Measurements from ENCODE around the gene UBQLN4.

Gene UBQLN4

DNA sequence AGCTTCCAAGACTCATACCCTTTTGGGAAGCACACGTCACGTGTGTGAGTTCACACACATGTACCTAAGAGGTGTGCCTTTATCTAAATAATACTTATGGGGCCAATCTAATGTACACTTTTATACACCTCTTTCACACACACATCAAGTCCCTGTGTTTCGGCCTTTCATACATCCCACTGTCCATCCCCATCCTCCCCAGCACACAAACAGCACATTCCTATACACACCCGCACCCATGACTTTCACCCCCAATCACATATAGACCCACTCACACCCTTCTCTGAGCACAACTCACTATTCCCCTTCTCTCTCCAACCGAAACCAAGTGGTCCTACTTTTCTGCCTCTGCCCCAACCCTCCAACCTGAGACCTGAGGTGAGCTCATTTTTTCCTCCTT, 25.1 kb upstream of the UBQLN4 start:
- TF ChIP-seq, protein P1, sequence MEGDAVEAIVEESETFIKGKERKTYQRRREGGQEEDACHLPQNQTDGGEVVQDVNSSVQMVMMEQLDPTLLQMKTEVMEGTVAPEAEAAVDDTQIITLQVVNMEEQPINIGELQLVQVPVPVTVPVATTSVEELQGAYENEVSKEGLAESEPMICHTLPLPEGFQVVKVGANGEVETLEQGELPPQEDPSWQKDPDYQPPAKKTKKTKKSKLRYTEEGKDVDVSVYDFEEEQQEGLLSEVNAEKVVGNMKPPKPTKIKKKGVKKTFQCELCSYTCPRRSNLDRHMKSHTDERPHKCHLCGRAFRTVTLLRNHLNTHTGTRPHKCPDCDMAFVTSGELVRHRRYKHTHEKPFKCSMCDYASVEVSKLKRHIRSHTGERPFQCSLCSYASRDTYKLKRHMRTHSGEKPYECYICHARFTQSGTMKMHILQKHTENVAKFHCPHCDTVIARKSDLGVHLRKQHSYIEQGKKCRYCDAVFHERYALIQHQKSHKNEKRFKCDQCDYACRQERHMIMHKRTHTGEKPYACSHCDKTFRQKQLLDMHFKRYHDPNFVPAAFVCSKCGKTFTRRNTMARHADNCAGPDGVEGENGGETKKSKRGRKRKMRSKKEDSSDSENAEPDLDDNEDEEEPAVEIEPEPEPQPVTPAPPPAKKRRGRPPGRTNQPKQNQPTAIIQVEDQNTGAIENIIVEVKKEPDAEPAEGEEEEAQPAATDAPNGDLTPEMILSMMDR (IDR thresholded peaks at IDR 0.05; ENCODE audit: borderline replicate concordance, extremely low read depth, low read length, poor library complexity, severe bottlenecking), result no peak
- TF ChIP-seq EZH2 (IDR thresholded peaks at IDR 0.05; ENCODE audit: borderline replicate concordance, low read depth, low read length, severe bottlenecking), result no peak
- Histone ChIP-seq H3K27ac (ENCODE audit: low read length) (no peak overlapping the region), H3K79me2 (ENCODE audit: insufficient read depth, low read length) (peaks cover 9% of the 10 kb centered on the region), H3K36me3 (ENCODE audit: insufficient read depth, low read length) (peaks cover 31% of the 10 kb centered on the region), H4K20me1 (ENCODE audit: insufficient read depth, low read length) (peaks cover 8% of the 10 kb centered on the region; the same call in 1 of the 2 replicates), H3K9me3 (ENCODE audit: insufficient read depth, low read length, severe bottlenecking) (no peaks in the 10 kb centered on the region), H3K4me3 (ENCODE audit: low read depth in 1 of 2, low read length in 2 of 2) (no peak overlapping the region), H3K4me2 (ENCODE audit: insufficient read depth, low read length) (no peak overlapping the region), H3K27me3 (ENCODE audit: insufficient read depth, low read length, poor library complexity) (no peaks in the 10 kb centered on the region), H3K9ac (ENCODE audit: low read depth, low read length) (no peak overlapping the region), H3K4me1 (ENCODE audit: insufficient read depth, low read length) (peaks cover 31% of the 10 kb centered on the region), H2AFZ (ENCODE audit: low read depth, low read length) (no peak overlapping the region)
- ATAC-seq (ENCODE audit: insufficient read depth, low read depth) (no peak), DNase-seq (no peak)

DNA sequence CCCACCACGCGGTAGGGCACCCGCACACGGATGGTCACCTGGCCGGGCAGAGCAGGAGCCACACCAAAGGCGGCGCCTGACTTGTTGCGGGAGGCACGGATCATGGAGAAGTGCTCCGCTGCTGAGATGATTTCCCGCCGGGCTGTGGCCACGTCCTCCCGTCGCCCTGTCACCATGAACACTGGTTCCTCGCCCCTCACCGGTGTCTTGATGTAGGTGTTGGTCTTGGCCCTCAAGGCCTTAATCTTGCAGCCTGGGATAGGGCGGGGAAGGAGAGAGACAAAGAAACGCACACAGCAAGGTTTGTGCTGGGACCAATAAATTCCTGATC, 23.8 kb upstream of the UBQLN4 start:
- Histone ChIP-seq H3K4me1 (ENCODE audit: insufficient read depth, low read length) (peaks cover 21% of the 10 kb centered on the region), H3K27me3 (ENCODE audit: insufficient read depth, low read length, poor library complexity) (no peaks in the 10 kb centered on the region), H2AFZ (ENCODE audit: low read depth, low read length) (no peak overlapping the region), H3K4me2 (ENCODE audit: insufficient read depth, low read length) (no peak overlapping the region), H3K4me3 (ENCODE audit: low read depth in 1 of 2, low read length in 2 of 2) (no peak overlapping the region), H3K79me2 (ENCODE audit: insufficient read depth, low read length) (peaks cover 9% of the 10 kb centered on the region), H4K20me1 (ENCODE audit: insufficient read depth, low read length) (peaks cover 8% of the 10 kb centered on the region; the same call in 1 of the 2 replicates), H3K27ac (ENCODE audit: low read length) (no peak overlapping the region), H3K9ac (ENCODE audit: low read depth, low read length) (no peak overlapping the region), H3K36me3 (ENCODE audit: insufficient read depth, low read length) (peaks cover 31% of the 10 kb centered on the region), H3K9me3 (ENCODE audit: insufficient read depth, low read length, severe bottlenecking) (no peaks in the 10 kb centered on the region)
- DNase-seq (no peak), ATAC-seq (ENCODE audit: insufficient read depth, low read depth) (no peak)
- no peak for TF ChIP-seq EZH2 (IDR thresholded peaks at IDR 0.05; ENCODE audit: borderline replicate concordance, low read depth, low read length, severe bottlenecking)
- TF ChIP-seq, protein P1 (IDR thresholded peaks at IDR 0.05; ENCODE audit: borderline replicate concordance, extremely low read depth, low read length, poor library complexity, severe bottlenecking), result no peak

DNA sequence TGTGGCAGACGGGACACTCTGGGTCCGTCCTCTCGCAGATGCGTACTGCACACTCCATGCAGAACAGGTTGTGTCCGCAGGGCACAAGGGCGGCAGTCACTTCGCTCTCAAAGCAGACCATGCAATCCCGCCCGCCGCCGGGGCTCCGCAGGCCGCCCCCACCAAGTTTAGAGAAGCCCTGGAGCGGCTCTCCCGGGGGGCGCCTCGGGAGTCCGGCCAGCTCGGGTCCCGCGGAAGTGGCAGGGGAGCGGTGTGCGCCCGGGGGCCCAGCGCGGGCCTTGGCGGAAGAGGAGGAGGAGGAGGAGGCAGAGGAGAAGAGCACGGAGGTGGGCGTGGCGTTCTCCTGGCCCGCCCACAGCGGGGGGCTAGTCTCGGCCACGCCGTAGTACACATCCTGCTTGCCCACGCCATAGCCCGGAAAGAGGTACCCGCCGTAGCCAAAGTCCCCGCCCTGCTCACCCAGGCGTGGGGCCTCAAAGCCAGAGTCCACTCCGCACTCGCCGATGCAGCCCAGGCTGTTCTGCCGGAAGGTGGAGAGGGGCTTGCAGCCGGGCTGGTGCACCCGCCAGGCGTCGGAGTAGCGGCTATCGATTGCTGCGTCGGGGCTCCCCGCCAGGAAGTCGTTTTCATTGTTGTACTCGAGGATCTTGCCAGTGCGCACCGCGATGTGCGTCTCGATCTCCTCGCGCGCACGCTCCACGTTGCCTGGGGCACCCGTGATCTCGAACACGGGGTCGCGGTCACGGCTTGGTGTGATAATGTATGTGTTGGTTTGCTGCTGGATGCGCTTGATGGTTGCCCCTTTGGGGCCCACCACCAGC, 23.2 kb upstream of the UBQLN4 start:
- Histone ChIP-seq H2AFZ (ENCODE audit: low read depth, low read length) (no peak overlapping the region), H3K79me2 (ENCODE audit: insufficient read depth, low read length) (peaks cover 8% of the 10 kb centered on the region), H3K4me2 (ENCODE audit: insufficient read depth, low read length) (no peak overlapping the region), H3K9me3 (ENCODE audit: insufficient read depth, low read length, severe bottlenecking) (no peaks in the 10 kb centered on the region), H3K36me3 (ENCODE audit: insufficient read depth, low read length) (peaks cover 31% of the 10 kb centered on the region), H4K20me1 (ENCODE audit: insufficient read depth, low read length) (peaks cover 8% of the 10 kb centered on the region; the same call in 1 of the 2 replicates), H3K4me3 (ENCODE audit: low read depth in 1 of 2, low read length in 2 of 2) (no peak overlapping the region), H3K4me1 (ENCODE audit: insufficient read depth, low read length) (peaks cover 21% of the 10 kb centered on the region), H3K27ac (ENCODE audit: low read length) (no peak overlapping the region), H3K9ac (ENCODE audit: low read depth, low read length) (no peak overlapping the region), H3K27me3 (ENCODE audit: insufficient read depth, low read length, poor library complexity) (no peaks in the 10 kb centered on the region)
- DNase-seq (no peak), ATAC-seq (ENCODE audit: insufficient read depth, low read depth) (no peak)
- TF ChIP-seq EZH2 (IDR thresholded peaks at IDR 0.05; ENCODE audit: borderline replicate concordance, low read depth, low read length, severe bottlenecking), result no peak
- TF ChIP-seq, protein P1 (IDR thresholded peaks at IDR 0.05; ENCODE audit: borderline replicate concordance, extremely low read depth, low read length, poor library complexity, severe bottlenecking), result no peak

Data from DND-41 (cell line).